Measurements from ENCODE around the gene AARS2. TPM values are rescaled to one million over a fixed set of nuclear protein-coding genes. Genes with fewer than 3 reads are reported as not detected.

Gene AARS2
- total RNA-seq, 1 experiment from 2014 or later: 21.7 TPM

DNA sequence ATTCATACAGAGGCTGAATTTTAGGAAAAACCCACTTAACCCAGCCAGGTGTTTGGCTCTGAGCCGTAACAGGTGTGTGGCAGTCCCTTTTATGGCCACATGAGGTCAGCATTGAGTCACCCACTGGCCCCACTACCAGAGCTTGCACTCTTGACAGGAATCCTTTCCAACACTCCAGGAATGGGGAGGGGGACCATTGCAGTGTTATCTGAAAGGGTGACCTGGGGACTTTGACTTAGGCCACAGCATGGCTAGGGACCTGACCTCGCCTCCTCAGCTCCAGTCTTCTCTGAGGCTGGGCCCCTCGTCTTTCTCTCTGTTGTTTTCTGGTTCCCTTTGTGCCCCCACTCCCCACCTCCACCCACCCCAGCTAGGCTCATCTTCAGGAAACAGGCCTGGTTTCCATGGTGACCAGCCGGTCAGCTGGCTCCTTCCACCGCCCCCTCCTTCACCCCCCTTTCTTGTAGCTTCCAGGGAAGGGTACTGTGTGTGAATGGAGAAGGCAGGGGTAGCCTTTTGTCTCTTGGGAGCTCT, 45.0 kb downstream of the AARS2 start:
- no peaks in the 10 kb centered on the region for H3K9me3 ChIP-seq (ENCODE audit: control insufficient read depth, low read depth, low read length)
- H3K4me1 Mint-ChIP-seq: peaks cover 38 to 56% of the 10 kb centered on the region in 2 experiments
- peaks cover 20% of the 10 kb centered on the region for H3K23me2 ChIP-seq (ENCODE audit: insufficient read length, low read depth, low read length, poor library complexity, severe bottlenecking)
- WGBS (ENCODE audit: extremely low coverage, insufficient read length, low lambda C conversion rate): no CpG with 5 or more reads among the region's 5 CpGs
- no peak overlapping the region for H3K56ac ChIP-seq (ENCODE audit: insufficient read length, low read depth, low read length)
- H4K20me1 ChIP-seq (ENCODE audit: control insufficient read depth, insufficient read depth, insufficient read length): no peaks in the 10 kb centered on the region
- H2BK120ac ChIP-seq (ENCODE audit: low read depth, low read length, poor library complexity, severe bottlenecking): no peak overlapping the region
- H3K4me3 Mint-ChIP-seq: peak overlapping the region in 1 of 2 experiments; percentile 84; a peak in 2 of 5 replicates
- no peak overlapping the region for H2AK5ac ChIP-seq (ENCODE audit: insufficient read length, low read length)
- peaks cover 24% of the 10 kb centered on the region for H3K27me3 Mint-ChIP-seq (ENCODE audit: low read depth)
- H3K27me3 ChIP-seq (ENCODE audit: insufficient read depth, low read length): peaks cover 7% of the 10 kb centered on the region; the same call in 1 of the 2 replicates
- no peak overlapping the region for H2BK12ac ChIP-seq (ENCODE audit: insufficient read length, low read depth, low read length)
- no peak overlapping the region for H2BK5ac ChIP-seq (ENCODE audit: insufficient read length, low read length)
- peak; percentile 86 for DNase-seq
- peak overlapping the region in 1 of 3 experiments; percentile 26; a peak in 2 of 7 replicates for H3K27ac Mint-ChIP-seq
- H3K79me2 ChIP-seq (ENCODE audit: insufficient read depth, low read length): no peaks in the 10 kb centered on the region
- H3K14ac ChIP-seq (ENCODE audit: insufficient read depth, low read length): no peak overlapping the region
- H3K4me1 ChIP-seq (ENCODE audit: insufficient read depth, low read length): peaks cover 12% of the 10 kb centered on the region; the same call in 1 of the 2 replicates
- no peak overlapping the region for H2BK20ac ChIP-seq (ENCODE audit: low read depth, low read length, poor library complexity, severe bottlenecking)
- no peak overlapping the region for H3K9ac ChIP-seq (ENCODE audit: extremely low read depth, insufficient read length, low read length)
- no peak overlapping the region for H3K27ac ChIP-seq (ENCODE audit: insufficient read length, low read depth, low read length)
- H2BK15ac ChIP-seq (ENCODE audit: low read depth, low read length): no peak overlapping the region
- no peak overlapping the region for H3T11ph ChIP-seq (ENCODE audit: low read length)
- TF ChIP-seq, protein P1, sequence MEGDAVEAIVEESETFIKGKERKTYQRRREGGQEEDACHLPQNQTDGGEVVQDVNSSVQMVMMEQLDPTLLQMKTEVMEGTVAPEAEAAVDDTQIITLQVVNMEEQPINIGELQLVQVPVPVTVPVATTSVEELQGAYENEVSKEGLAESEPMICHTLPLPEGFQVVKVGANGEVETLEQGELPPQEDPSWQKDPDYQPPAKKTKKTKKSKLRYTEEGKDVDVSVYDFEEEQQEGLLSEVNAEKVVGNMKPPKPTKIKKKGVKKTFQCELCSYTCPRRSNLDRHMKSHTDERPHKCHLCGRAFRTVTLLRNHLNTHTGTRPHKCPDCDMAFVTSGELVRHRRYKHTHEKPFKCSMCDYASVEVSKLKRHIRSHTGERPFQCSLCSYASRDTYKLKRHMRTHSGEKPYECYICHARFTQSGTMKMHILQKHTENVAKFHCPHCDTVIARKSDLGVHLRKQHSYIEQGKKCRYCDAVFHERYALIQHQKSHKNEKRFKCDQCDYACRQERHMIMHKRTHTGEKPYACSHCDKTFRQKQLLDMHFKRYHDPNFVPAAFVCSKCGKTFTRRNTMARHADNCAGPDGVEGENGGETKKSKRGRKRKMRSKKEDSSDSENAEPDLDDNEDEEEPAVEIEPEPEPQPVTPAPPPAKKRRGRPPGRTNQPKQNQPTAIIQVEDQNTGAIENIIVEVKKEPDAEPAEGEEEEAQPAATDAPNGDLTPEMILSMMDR (conservative IDR thresholded peaks at IDR 0.05): peak; percentile 96
- H4K5ac ChIP-seq (ENCODE audit: insufficient read length, low read depth, low read length): no peak overlapping the region
- no peak overlapping the region for H3K23ac ChIP-seq (ENCODE audit: insufficient read length, low read depth, low read length)
- no peak overlapping the region for H3K18ac ChIP-seq (ENCODE audit: insufficient read length, low read depth, low read length)
- no peaks in the 10 kb centered on the region; a peak in 1 of 7 replicates for H3K36me3 Mint-ChIP-seq (ENCODE audit: insufficient read depth in 1 of 3, low read depth in 3 of 3)
- H4K8ac ChIP-seq (replicated peaks; ENCODE audit: insufficient read length, low read depth, low read length): no peak overlapping the region
- no peaks in the 10 kb centered on the region; a peak in 1 of 5 replicates for H3K9me3 Mint-ChIP-seq
- no peak overlapping the region for H4K91ac ChIP-seq (ENCODE audit: insufficient read length, low read depth, low read length)
- no peaks in the 10 kb centered on the region for H3K79me1 ChIP-seq (ENCODE audit: insufficient read depth, low read depth, low read length, poor library complexity, severe bottlenecking)
- no peak overlapping the region for H3K4me2 ChIP-seq (ENCODE audit: insufficient read depth, insufficient read length, low read length)
- no peak overlapping the region for H3K4ac ChIP-seq (ENCODE audit: low read depth, low read length)
- H2AFZ ChIP-seq (ENCODE audit: low read length): no peak overlapping the region

Data from H9 (cell line).